GM18511 (cell line): Measurements from ENCODE around the gene CAMKMT.
A peak's percentile ranks its signal among the peaks of the same experiment; 100 is the strongest.
"Not testable (repeated sequence)": the region's sequence is repeated elsewhere in the genome, so short reads cannot be mapped to it uniquely, and the experiment has no call there.

Experiments
- ATAC-seq: cut with Tn5 transposase; IDR thresholded peaks from one replicate; pipeline ENCODE4 v1.9.1; 2021; ENCODE audit warnings: mild to moderate bottlenecking, moderate library complexity; ENCODE audit not compliant: unreplicated experiment

The CAMKMT gene

GRCh38 chr2:44579837-44580230, 218.1 kb downstream of the CAMKMT start:
- ATAC-seq = no peak

- no peak for ATAC-seq
Observed at GRCh38 chr2:44580875-44581515, 219.2 kb downstream of the CAMKMT start.

GRCh38 chr2:44582363-44583008, 220.7 kb downstream of the CAMKMT start:
- ATAC-seq = no peak

- ATAC-seq = not testable (repeated sequence)
Observed at GRCh38 chr2:44595615-44596014, 233.9 kb downstream of the CAMKMT start.

GRCh38 chr2:44596537-44597320, 235.0 kb downstream of the CAMKMT start:
- ATAC-seq = peak; percentile 72

- ATAC-seq = no peak
Observed at GRCh38 chr2:44598330-44599119, 236.8 kb downstream of the CAMKMT start.

GRCh38 chr2:44599130-44599529, 237.4 kb downstream of the CAMKMT start:
- no peak for ATAC-seq

- ATAC-seq = no peak
Observed at GRCh38 chr2:44602446-44602845, 240.7 kb downstream of the CAMKMT start.

GRCh38 chr2:44605511-44605910, 243.8 kb downstream of the CAMKMT start:
- no peak for ATAC-seq

- ATAC-seq = no peak
Observed at GRCh38 chr2:44612276-44612675, 250.5 kb downstream of the CAMKMT start.

GRCh38 chr2:44614940-44615339, 253.2 kb downstream of the CAMKMT start:
- ATAC-seq = no peak

- no peak for ATAC-seq
Observed at GRCh38 chr2:44615950-44616518, 254.3 kb downstream of the CAMKMT start.

- ATAC-seq = peak; percentile 75
Observed at GRCh38 chr2:44616667-44617155, 255.0 kb downstream of the CAMKMT start.

GRCh38 chr2:44618251-44619023, 256.7 kb downstream of the CAMKMT start:
- ATAC-seq = no peak

- ATAC-seq = no peak
Observed at GRCh38 chr2:44620189-44620990, 258.6 kb downstream of the CAMKMT start.

- ATAC-seq = no peak
Observed at GRCh38 chr2:44623622-44624351, 262.0 kb downstream of the CAMKMT start.

GRCh38 chr2:44628297-44628696, 266.6 kb downstream of the CAMKMT start:
- no peak for ATAC-seq

GRCh38 chr2:44632931-44633689, 271.4 kb downstream of the CAMKMT start:
- ATAC-seq = no peak
